ENCODE measurements around the gene GALNT7.

GALNT7 gene

GRCh38 chr4:173317004-173317403, 148.4 kb downstream of the GALNT7 start:
- DNase-seq = no peak

GRCh38 chr4:173318240-173318639, 149.6 kb downstream of the GALNT7 start:
- DNase-seq = no peak

- DNase-seq = no peak
These were observed 150.1 kb downstream of the GALNT7 start for GRCh38 chr4:173318648-173319211.

GRCh38 chr4:173319696-173320095, 151.1 kb downstream of the GALNT7 start:
- DNase-seq = no peak

- no peak for DNase-seq
These were observed 156.6 kb downstream of the GALNT7 start for GRCh38 chr4:173325007-173325736.

GRCh38 chr4:173328236-173328901, 159.8 kb downstream of the GALNT7 start:
- DNase-seq = no peak

- DNase-seq = no peak
These were observed 162.0 kb downstream of the GALNT7 start for GRCh38 chr4:173330590-173330989.

GRCh38 chr4:173332021-173332487, 163.4 kb downstream of the GALNT7 start:
- no peak for DNase-seq

GRCh38 chr4:173332963-173333657, 164.5 kb downstream of the GALNT7 start:
- no peak for DNase-seq

GRCh38 chr4:173333658-173334084, 165.1 kb downstream of the GALNT7 start:
- no peak for DNase-seq

GRCh38 chr4:173334085-173334890, 165.7 kb downstream of the GALNT7 start, which contains the start of gene HMGB2:
TSS of gene HMGB2 (minus strand) at chr4:173334358. CDS start at chr4:173333649, 709 bp downstream.
- DNase-seq = peak; percentile 99

GRCh38 chr4:173334891-173335752, 166.5 kb downstream of the GALNT7 start:
- peak; percentile 82 for DNase-seq

GRCh38 chr4:173337463-173337862, 168.9 kb downstream of the GALNT7 start:
- DNase-seq = no peak

GRCh38 chr4:173343832-173344397, 175.3 kb downstream of the GALNT7 start:
- no peak for DNase-seq

- DNase-seq = no peak
These were observed 177.0 kb downstream of the GALNT7 start for GRCh38 chr4:173345648-173346047.

- no peak for DNase-seq
These were observed 177.5 kb downstream of the GALNT7 start for GRCh38 chr4:173346074-173346473.

- no peak for DNase-seq
These were observed 178.9 kb downstream of the GALNT7 start for GRCh38 chr4:173347467-173347866.

- DNase-seq = no peak
These were observed 189.3 kb downstream of the GALNT7 start for GRCh38 chr4:173357939-173358338.

- DNase-seq = no peak
These were observed 192.1 kb downstream of the GALNT7 start for GRCh38 chr4:173360587-173361221.

- DNase-seq = no peak
These were observed 194.1 kb downstream of the GALNT7 start for GRCh38 chr4:173362666-173363065.
